ENCODE data around the gene AMOTL1. TPM values are rescaled to one million over a fixed set of nuclear protein-coding genes. Genes with fewer than 3 reads are reported as not detected.

The AMOTL1 gene, protein sequence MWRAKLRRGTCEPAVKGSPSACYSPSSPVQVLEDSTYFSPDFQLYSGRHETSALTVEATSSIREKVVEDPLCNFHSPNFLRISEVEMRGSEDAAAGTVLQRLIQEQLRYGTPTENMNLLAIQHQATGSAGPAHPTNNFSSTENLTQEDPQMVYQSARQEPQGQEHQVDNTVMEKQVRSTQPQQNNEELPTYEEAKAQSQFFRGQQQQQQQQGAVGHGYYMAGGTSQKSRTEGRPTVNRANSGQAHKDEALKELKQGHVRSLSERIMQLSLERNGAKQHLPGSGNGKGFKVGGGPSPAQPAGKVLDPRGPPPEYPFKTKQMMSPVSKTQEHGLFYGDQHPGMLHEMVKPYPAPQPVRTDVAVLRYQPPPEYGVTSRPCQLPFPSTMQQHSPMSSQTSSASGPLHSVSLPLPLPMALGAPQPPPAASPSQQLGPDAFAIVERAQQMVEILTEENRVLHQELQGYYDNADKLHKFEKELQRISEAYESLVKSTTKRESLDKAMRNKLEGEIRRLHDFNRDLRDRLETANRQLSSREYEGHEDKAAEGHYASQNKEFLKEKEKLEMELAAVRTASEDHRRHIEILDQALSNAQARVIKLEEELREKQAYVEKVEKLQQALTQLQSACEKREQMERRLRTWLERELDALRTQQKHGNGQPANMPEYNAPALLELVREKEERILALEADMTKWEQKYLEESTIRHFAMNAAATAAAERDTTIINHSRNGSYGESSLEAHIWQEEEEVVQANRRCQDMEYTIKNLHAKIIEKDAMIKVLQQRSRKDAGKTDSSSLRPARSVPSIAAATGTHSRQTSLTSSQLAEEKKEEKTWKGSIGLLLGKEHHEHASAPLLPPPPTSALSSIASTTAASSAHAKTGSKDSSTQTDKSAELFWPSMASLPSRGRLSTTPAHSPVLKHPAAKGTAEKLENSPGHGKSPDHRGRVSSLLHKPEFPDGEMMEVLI
- 86.9 and 90.9 TPM in 2 replicates for total RNA-seq (2014; rRNA removed; shearing (Covaris generic))

GRCh38 chr11:94767701-94768601 lies at the start of gene AMOTL1:
Gene AMOTL1 (plus strand): TSS chr11:94768356. CDS start chr11:94768512, 156 bp downstream.

Other genes with a start within 250 kb of the AMOTL1 start
- gene FUT4, start 224.4 kb upstream of the AMOTL1 start, total RNA-seq (2014; rRNA removed; shearing (Covaris generic)) = not detected in 2 replicates
- gene PIWIL4, start 201.0 kb upstream of the AMOTL1 start, total RNA-seq (2014; rRNA removed; shearing (Covaris generic)) = not detected in 2 replicates
- 39.5 and 70.5 TPM in 2 replicates for gene CWC15, start 205.2 kb downstream of the AMOTL1 start, total RNA-seq (2014; rRNA removed; shearing (Covaris generic))
- 1.4 and 1.6 TPM in 2 replicates for gene KDM4D, start 205.4 kb downstream of the AMOTL1 start, total RNA-seq (2014; rRNA removed; shearing (Covaris generic))

Measured in A375 (cell line).